ENCODE measurements around the gene VASP.

Gene VASP

GRCh38 chr19:45495178-45495577, 12.1 kb upstream of the VASP start:
- Histone ChIP-seq H3K4me2 (ENCODE audit: low read depth, low read length, poor library complexity, severe bottlenecking) (no peak overlapping the region), H3K9me3 (ENCODE audit: insufficient read depth, low read depth, low read length) (no peaks in the 10 kb centered on the region), H3K9ac (ENCODE audit: low read depth, low read length, poor library complexity, severe bottlenecking) (no peak overlapping the region), H3K9me2 (replicated peaks; ENCODE audit: low read depth, low read length) (no peaks in the 10 kb centered on the region), H3K4me1 (ENCODE audit: insufficient read depth, low read length, poor library complexity, severe bottlenecking) (peaks cover 4% of the 10 kb centered on the region), H3K4me3 (ENCODE audit: low read length, poor library complexity, severe bottlenecking) (no peak overlapping the region), H4K20me1 (ENCODE audit: insufficient read depth, low read length, poor library complexity, severe bottlenecking) (peaks cover 7% of the 10 kb centered on the region), H3K79me2 (ENCODE audit: insufficient read depth, low read length) (no peaks in the 10 kb centered on the region), H3K27me3 (ENCODE audit: insufficient read depth, low read length, poor library complexity, severe bottlenecking) (no peaks in the 10 kb centered on the region), H2AFZ (ENCODE audit: low read length) (no peak overlapping the region), H3K36me3 (ENCODE audit: insufficient read depth, low read length) (no peaks in the 10 kb centered on the region), H3F3A (ENCODE audit: low read depth) (no peaks in the 10 kb centered on the region)
- TF ChIP-seq CTCF (conservative IDR thresholded peaks at IDR 0.05; ENCODE audit: low read length) = no peak
- no peak for TF ChIP-seq EZH2phosphoT487 (IDR thresholded peaks at IDR 0.05; ENCODE audit: borderline replicate concordance)

- peak overlapping the region; percentile 72 for H3K4me3 ChIP-seq (ENCODE audit: low read length, poor library complexity, severe bottlenecking)
- H3K36me3 ChIP-seq (ENCODE audit: insufficient read depth, low read length) = no peaks in the 10 kb centered on the region
- H2AFZ ChIP-seq (ENCODE audit: low read length) = peak overlapping the region; percentile 52; the same call in 1 of the 2 replicates
- no peaks in the 10 kb centered on the region for H3K9me2 ChIP-seq (replicated peaks; ENCODE audit: low read depth, low read length)
- peak overlapping the region; percentile 79 for H3K4me2 ChIP-seq (ENCODE audit: low read depth, low read length, poor library complexity, severe bottlenecking)
- peaks cover 7% of the 10 kb centered on the region for H4K20me1 ChIP-seq (ENCODE audit: insufficient read depth, low read length, poor library complexity, severe bottlenecking)
- peaks cover 4% of the 10 kb centered on the region for H3K4me1 ChIP-seq (ENCODE audit: insufficient read depth, low read length, poor library complexity, severe bottlenecking)
- no peaks in the 10 kb centered on the region for H3F3A ChIP-seq (ENCODE audit: low read depth)
- H3K27me3 ChIP-seq (ENCODE audit: insufficient read depth, low read length, poor library complexity, severe bottlenecking) = no peaks in the 10 kb centered on the region
- no peak overlapping the region for H3K9ac ChIP-seq (ENCODE audit: low read depth, low read length, poor library complexity, severe bottlenecking)
- H3K79me2 ChIP-seq (ENCODE audit: insufficient read depth, low read length) = no peaks in the 10 kb centered on the region
- TF ChIP-seq CTCF (conservative IDR thresholded peaks at IDR 0.05; ENCODE audit: low read length) = no peak
- no peak for TF ChIP-seq EZH2phosphoT487 (IDR thresholded peaks at IDR 0.05; ENCODE audit: borderline replicate concordance)
- no peaks in the 10 kb centered on the region for H3K9me3 ChIP-seq (ENCODE audit: insufficient read depth, low read depth, low read length)
Measured at GRCh38 chr19:45496349-45496953, 10.8 kb upstream of the VASP start.

- Histone ChIP-seq H3K4me1 (ENCODE audit: insufficient read depth, low read length, poor library complexity, severe bottlenecking) (peaks cover 4% of the 10 kb centered on the region), H3K9me3 (ENCODE audit: insufficient read depth, low read depth, low read length) (no peaks in the 10 kb centered on the region), H3K27me3 (ENCODE audit: insufficient read depth, low read length, poor library complexity, severe bottlenecking) (no peaks in the 10 kb centered on the region), H2AFZ (ENCODE audit: low read length) (no peak overlapping the region), H3K79me2 (ENCODE audit: insufficient read depth, low read length) (no peaks in the 10 kb centered on the region), H4K20me1 (ENCODE audit: insufficient read depth, low read length, poor library complexity, severe bottlenecking) (peaks cover 7% of the 10 kb centered on the region), H3K9me2 (replicated peaks; ENCODE audit: low read depth, low read length) (no peaks in the 10 kb centered on the region), H3F3A (ENCODE audit: low read depth) (no peaks in the 10 kb centered on the region), H3K9ac (ENCODE audit: low read depth, low read length, poor library complexity, severe bottlenecking) (no peak overlapping the region), H3K36me3 (ENCODE audit: insufficient read depth, low read length) (no peaks in the 10 kb centered on the region), H3K4me3 (ENCODE audit: low read length, poor library complexity, severe bottlenecking) (no peak overlapping the region), H3K4me2 (ENCODE audit: low read depth, low read length, poor library complexity, severe bottlenecking) (no peak overlapping the region)
- no peak for TF ChIP-seq EZH2phosphoT487 (IDR thresholded peaks at IDR 0.05; ENCODE audit: borderline replicate concordance)
- TF ChIP-seq CTCF (conservative IDR thresholded peaks at IDR 0.05; ENCODE audit: low read length) = no peak
Measured at GRCh38 chr19:45497791-45498190, 9.5 kb upstream of the VASP start.
